Mesenchymal stem cell (in vitro differentiated cells and primary cell): Measurements from ENCODE around the gene EPB41.

Experiments used
- DNase-seq: peaks from one replicate; pipeline ENCODE4 v3.0.0-alpha.2; 2013
- H2AFZ ChIP-seq: one replicate; pipeline ENCODE4 v1.6.1; 2013; ENCODE audit warnings: low read depth, mild to moderate bottlenecking, control low read depth, inconsistent platforms, low read length, moderate library complexity
- H2AK5ac ChIP-seq: 2 replicates; pipeline ENCODE4 v1.6.1; 2013; ENCODE audit warnings: low read length, moderate library complexity, mild to moderate bottlenecking, inconsistent platforms; ENCODE audit not compliant: severe bottlenecking
- H2BK120ac ChIP-seq: one replicate; pipeline ENCODE4 v1.6.1; 2013; ENCODE audit warnings: low read depth, mild to moderate bottlenecking, inconsistent platforms, low read length, moderate library complexity
- H2BK12ac ChIP-seq, 2 experiments: one replicate each; pipeline ENCODE4 v1.6.1; 2013; ENCODE audit warnings: inconsistent platforms in 2 of 2, low read length in 2 of 2, mild to moderate bottlenecking in 2 of 2, moderate library complexity in 2 of 2, control low read depth in 1 of 2
- H2BK15ac ChIP-seq: one replicate; pipeline ENCODE4 v1.6.1; 2013; ENCODE audit warnings: mild to moderate bottlenecking, low read depth, inconsistent platforms; ENCODE audit not compliant: poor library complexity, severe bottlenecking
- H2BK5ac ChIP-seq: 2 replicates; pipeline ENCODE4 v1.6.1; 2013; ENCODE audit warnings: low read depth, mild to moderate bottlenecking, low read length, control low read depth, inconsistent platforms; ENCODE audit not compliant: poor library complexity, severe bottlenecking
- H3K14ac ChIP-seq, 2 experiments: one replicate each; pipeline ENCODE4 v1.6.1; 2013; ENCODE audit warnings: inconsistent platforms in 2 of 2, low read length in 2 of 2, control low read depth in 1 of 2, mild to moderate bottlenecking in 1 of 2, moderate library complexity in 1 of 2
- H3K18ac ChIP-seq, 2 experiments: one replicate each; pipeline ENCODE4 v1.6.1; 2013; ENCODE audit warnings: inconsistent platforms in 2 of 2, low read length in 2 of 2, control low read depth in 1 of 2, low read depth in 1 of 2, mild to moderate bottlenecking in 1 of 2
- H3K23ac ChIP-seq, 2 experiments: one replicate each; pipeline ENCODE4 v1.6.1; 2013; ENCODE audit warnings: inconsistent platforms in 2 of 2, low read length in 2 of 2, mild to moderate bottlenecking in 2 of 2, moderate library complexity in 2 of 2, control low read depth in 1 of 2
- H3K27ac ChIP-seq: 2 replicates; pipeline ENCODE4 v1.5.1; 2013; ENCODE audit warnings: mild to moderate bottlenecking, moderate library complexity, low read length, control low read depth, inconsistent platforms; ENCODE audit not compliant: poor library complexity, severe bottlenecking
- H3K27me3 ChIP-seq, 2 experiments: 2 replicates each; pipeline versions ENCODE4 v1.6.1 to v1.7.0; 2013; ENCODE audit warnings: low read length in 2 of 2, mild to moderate bottlenecking in 2 of 2, moderate library complexity in 2 of 2, control low read depth in 1 of 2, inconsistent platforms in 1 of 2; ENCODE audit not compliant: control insufficient read depth in 1 of 2, insufficient read depth in 1 of 2
- H3K36me3 ChIP-seq, 2 experiments: 2 replicates each; pipeline versions ENCODE4 v1.6.1 to v1.7.0; 2013; ENCODE audit warnings: low read length in 2 of 2, control low read depth in 1 of 2, inconsistent platforms in 1 of 2, low read depth in 1 of 2, mild to moderate bottlenecking in 1 of 2; ENCODE audit not compliant: insufficient read depth in 2 of 2, control insufficient read depth in 1 of 2
- H3K4ac ChIP-seq, 2 experiments: one replicate each; pipeline ENCODE4 v1.6.1; 2013; ENCODE audit warnings: inconsistent platforms in 2 of 2, low read length in 2 of 2, mild to moderate bottlenecking in 2 of 2, moderate library complexity in 2 of 2, control low read depth in 1 of 2, low read depth in 1 of 2
- H3K4me1 ChIP-seq: 2 replicates; pipeline ENCODE4 v1.6.1; 2013; ENCODE audit warnings: low read depth, low read length, control low read depth; ENCODE audit not compliant: control insufficient read depth, insufficient read depth
- H3K4me2 ChIP-seq: 2 replicates; pipeline ENCODE4 v1.6.1; 2013; ENCODE audit warnings: low read length, mild to moderate bottlenecking, inconsistent platforms; ENCODE audit not compliant: poor library complexity, severe bottlenecking
- H3K4me3 ChIP-seq, 2 experiments: 2 replicates each; pipeline versions ENCODE4 v1.5.1 to v1.7.0; 2013; ENCODE audit warnings: low read length in 2 of 2, mild to moderate bottlenecking in 2 of 2, control low read depth in 1 of 2, low read depth in 1 of 2; ENCODE audit not compliant: insufficient read depth in 1 of 2
- H3K79me1 ChIP-seq: replicated peaks from 2 replicates; pipeline ENCODE4 v1.6.1; 2013; ENCODE audit warnings: mild to moderate bottlenecking, control low read depth, low read length, inconsistent platforms; ENCODE audit not compliant: poor library complexity, severe bottlenecking
- H3K9ac ChIP-seq: 2 replicates; pipeline ENCODE4 v1.7.0; 2013; ENCODE audit warnings: mild to moderate bottlenecking, low read length, moderate library complexity
- H3K9me3 ChIP-seq: 2 replicates; pipeline ENCODE4 v1.7.0; 2013; ENCODE audit warnings: mild to moderate bottlenecking, low read length; ENCODE audit not compliant: control insufficient read depth
- H4K8ac ChIP-seq: one replicate; pipeline ENCODE4 v1.6.1; 2013; ENCODE audit warnings: inconsistent platforms, mild to moderate bottlenecking, low read length, moderate library complexity
- H4K91ac ChIP-seq: one replicate; pipeline ENCODE4 v1.6.1; 2013; ENCODE audit warnings: mild to moderate bottlenecking, low read length, inconsistent platforms
- WGBS: methylation state at CpG from one replicate; pipeline ENCODE4 v1.1.7; 2013; ENCODE audit warnings: mixed read lengths; 5-methylcytosine and 5-hydroxymethylcytosine counted together

The EPB41 gene

GRCh38 chr1:28890836-28891235, 23.5 kb upstream of the EPB41 start:
- no peak overlapping the region for H2BK15ac ChIP-seq
- no peak overlapping the region for H3K18ac ChIP-seq
- H3K9me3 ChIP-seq: no peaks in the 10 kb centered on the region
- DNase-seq: no peak
- no peak overlapping the region for H3K14ac ChIP-seq
- H4K91ac ChIP-seq: no peak overlapping the region
- no peak overlapping the region for H3K4ac ChIP-seq
- H2AK5ac ChIP-seq: no peak overlapping the region
- no peak overlapping the region for H2BK12ac ChIP-seq
- H3K23ac ChIP-seq: no peak overlapping the region
- no peak overlapping the region for H3K4me3 ChIP-seq
- no peak overlapping the region for H2AFZ ChIP-seq
- H3K4me1 ChIP-seq: peaks cover 17% of the 10 kb centered on the region
- H4K8ac ChIP-seq: no peak overlapping the region
- H3K36me3 ChIP-seq: peaks cover 0 to 10% of the 10 kb centered on the region in 2 experiments
- 86% methylated on average over 2 of the region's 2 CpGs for WGBS
- no peak overlapping the region for H3K4me2 ChIP-seq
- H2BK120ac ChIP-seq: no peak overlapping the region
- H2BK5ac ChIP-seq: no peak overlapping the region
- H3K27me3 ChIP-seq: peaks cover 0 to 5% of the 10 kb centered on the region in 2 experiments
- no peak overlapping the region for H3K9ac ChIP-seq
- H3K79me1 ChIP-seq: peaks cover 18% of the 10 kb centered on the region
- no peak overlapping the region for H3K27ac ChIP-seq

GRCh38 chr1:28891256-28891655, 23.1 kb upstream of the EPB41 start:
- no peak overlapping the region for H3K9ac ChIP-seq
- H2BK5ac ChIP-seq: no peak overlapping the region
- no peak for DNase-seq
- no peak overlapping the region for H2AK5ac ChIP-seq
- no peak overlapping the region for H3K4ac ChIP-seq
- H3K4me2 ChIP-seq: no peak overlapping the region
- H3K18ac ChIP-seq: no peak overlapping the region
- no peak overlapping the region for H4K91ac ChIP-seq
- no peak overlapping the region for H2BK12ac ChIP-seq
- H2BK15ac ChIP-seq: no peak overlapping the region
- H3K4me3 ChIP-seq: no peak overlapping the region
- no peak overlapping the region for H3K14ac ChIP-seq
- H4K8ac ChIP-seq: no peak overlapping the region
- H2BK120ac ChIP-seq: no peak overlapping the region
- H2AFZ ChIP-seq: no peak overlapping the region
- WGBS: 66% methylated on average over 2 of the region's 2 CpGs
- peaks cover 18% of the 10 kb centered on the region for H3K79me1 ChIP-seq
- H3K36me3 ChIP-seq: peaks cover 0 to 10% of the 10 kb centered on the region in 2 experiments
- no peak overlapping the region for H3K27ac ChIP-seq
- peaks cover 17% of the 10 kb centered on the region for H3K4me1 ChIP-seq
- no peaks in the 10 kb centered on the region for H3K9me3 ChIP-seq
- H3K27me3 ChIP-seq: peaks cover 0 to 5% of the 10 kb centered on the region in 2 experiments
- no peak overlapping the region for H3K23ac ChIP-seq

GRCh38 chr1:28893403-28894102, 20.8 kb upstream of the EPB41 start:
- H3K4me2 ChIP-seq: no peak overlapping the region
- H3K18ac ChIP-seq: no peak overlapping the region
- H3K14ac ChIP-seq: no peak overlapping the region
- H2BK15ac ChIP-seq: no peak overlapping the region
- WGBS: 51% methylated on average over 8 of the region's 8 CpGs
- no peak overlapping the region for H3K27ac ChIP-seq
- no peak overlapping the region for H3K23ac ChIP-seq
- peak; percentile 39 for DNase-seq
- H3K27me3 ChIP-seq: peaks cover 0 to 5% of the 10 kb centered on the region in 2 experiments
- peak overlapping the region; percentile 43 for H3K9ac ChIP-seq
- H2BK12ac ChIP-seq: no peak overlapping the region
- no peak overlapping the region for H2AFZ ChIP-seq
- H4K91ac ChIP-seq: no peak overlapping the region
- no peak overlapping the region for H2BK120ac ChIP-seq
- H2BK5ac ChIP-seq: no peak overlapping the region
- H4K8ac ChIP-seq: no peak overlapping the region
- H3K4me1 ChIP-seq: peaks cover 9% of the 10 kb centered on the region
- peaks cover 0 to 15% of the 10 kb centered on the region in 2 experiments for H3K36me3 ChIP-seq
- no peaks in the 10 kb centered on the region for H3K9me3 ChIP-seq
- peaks cover 22% of the 10 kb centered on the region for H3K79me1 ChIP-seq
- H2AK5ac ChIP-seq: no peak overlapping the region
- H3K4ac ChIP-seq: peak overlapping the region in 1 of 2 experiments; percentile 9
- no peak overlapping the region for H3K4me3 ChIP-seq

DNA sequence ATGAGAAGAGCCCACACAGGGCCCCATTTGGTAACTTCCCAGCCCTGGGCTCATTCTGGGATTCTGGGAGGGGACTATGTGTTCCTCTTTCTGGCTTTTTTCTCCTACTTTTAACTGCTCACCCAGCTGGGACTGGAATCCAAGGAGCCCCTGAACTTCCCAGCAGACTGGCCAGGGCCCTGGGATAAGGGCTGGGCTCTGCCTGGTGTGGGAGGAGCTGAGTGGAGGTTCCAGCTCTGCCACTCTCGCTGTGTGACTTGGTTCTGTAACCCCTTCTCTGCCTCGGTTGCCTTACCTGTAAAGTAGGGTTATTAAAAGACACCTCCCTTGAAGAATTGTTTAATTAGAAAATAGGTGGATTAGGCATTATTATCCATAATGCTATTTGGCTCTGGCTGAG, 19.6 kb upstream of the EPB41 start:
- H3K79me1 ChIP-seq: peaks cover 20% of the 10 kb centered on the region
- H3K36me3 ChIP-seq: peaks cover 0 to 11% of the 10 kb centered on the region in 2 experiments
- WGBS: 89% methylated on average over 2 of the region's 2 CpGs
- no peak overlapping the region for H2BK12ac ChIP-seq
- no peak overlapping the region for H2BK5ac ChIP-seq
- H2BK15ac ChIP-seq: no peak overlapping the region
- H3K23ac ChIP-seq: no peak overlapping the region
- peaks cover 7% of the 10 kb centered on the region for H3K4me1 ChIP-seq
- no peak overlapping the region for H3K4ac ChIP-seq
- H3K14ac ChIP-seq: no peak overlapping the region
- H2AK5ac ChIP-seq: no peak overlapping the region
- no peak overlapping the region for H3K27ac ChIP-seq
- H3K4me3 ChIP-seq: no peak overlapping the region
- no peak overlapping the region for H3K9ac ChIP-seq
- H4K91ac ChIP-seq: no peak overlapping the region
- no peaks in the 10 kb centered on the region for H3K9me3 ChIP-seq
- no peak overlapping the region for H3K18ac ChIP-seq
- no peak overlapping the region for H2BK120ac ChIP-seq
- no peak for DNase-seq
- no peak overlapping the region for H3K4me2 ChIP-seq
- H3K27me3 ChIP-seq: peaks cover 0 to 5% of the 10 kb centered on the region in 2 experiments
- H2AFZ ChIP-seq: no peak overlapping the region
- H4K8ac ChIP-seq: no peak overlapping the region
